Measurements from ENCODE around the gene USP8.

GRCh38 chr15:50493625-50494024 lies 69.4 kb downstream of the USP8 start:
- TF ChIP-seq CTCF (conservative IDR thresholded peaks at IDR 0.05) (no peak), ZFX (IDR thresholded peaks at IDR 0.05) (no peak)
